ENCODE measurements around the gene DHDH.
"Not testable (repeated sequence)": the region's sequence is repeated elsewhere in the genome, so short reads cannot be mapped to it uniquely, and the experiment has no call there.

The DHDH gene

DNA sequence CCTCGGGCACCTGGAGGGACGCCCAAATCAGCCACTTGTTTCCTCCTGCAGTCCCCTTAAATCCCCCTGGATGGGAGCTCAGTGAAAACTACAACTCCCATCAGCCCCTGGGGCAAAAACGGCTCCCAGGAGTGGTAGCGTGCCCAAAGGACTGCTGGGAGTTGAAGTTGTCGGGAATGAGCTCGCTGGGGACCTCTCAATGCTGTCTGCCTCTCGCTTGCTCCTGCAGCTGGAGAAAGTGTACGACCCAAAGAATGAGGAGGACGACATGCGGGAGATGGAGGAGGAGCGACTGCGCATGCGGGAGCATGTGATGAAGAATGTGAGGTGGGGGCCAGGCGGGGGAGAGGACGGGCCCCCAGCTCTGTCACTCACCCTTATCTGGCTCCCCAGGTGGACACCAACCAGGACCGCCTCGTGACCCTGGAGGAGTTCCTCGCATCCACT lies 14.7 kb upstream of the DHDH start:
- no peak for DNase-seq

DNA sequence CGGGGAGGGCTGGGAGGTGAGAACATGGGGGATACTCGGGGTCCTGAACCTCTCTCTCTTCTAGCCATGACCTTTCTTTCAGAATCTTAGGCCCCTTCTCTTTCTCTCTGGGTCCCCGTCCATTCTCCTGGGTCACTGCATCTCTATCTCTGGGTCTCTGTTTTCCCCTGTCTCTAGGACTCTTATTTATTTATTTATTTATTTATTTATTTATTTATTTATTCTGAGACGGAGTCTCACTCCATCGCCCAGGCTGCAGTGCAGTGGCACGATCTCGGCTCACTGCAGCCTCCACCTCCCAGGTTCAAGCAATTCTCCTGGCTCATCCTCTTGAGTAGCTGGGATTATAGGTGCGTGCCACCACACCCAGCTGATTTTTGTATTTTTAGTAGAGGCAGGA lies 14.2 kb upstream of the DHDH start:
- not testable (repeated sequence) for DNase-seq

DNA sequence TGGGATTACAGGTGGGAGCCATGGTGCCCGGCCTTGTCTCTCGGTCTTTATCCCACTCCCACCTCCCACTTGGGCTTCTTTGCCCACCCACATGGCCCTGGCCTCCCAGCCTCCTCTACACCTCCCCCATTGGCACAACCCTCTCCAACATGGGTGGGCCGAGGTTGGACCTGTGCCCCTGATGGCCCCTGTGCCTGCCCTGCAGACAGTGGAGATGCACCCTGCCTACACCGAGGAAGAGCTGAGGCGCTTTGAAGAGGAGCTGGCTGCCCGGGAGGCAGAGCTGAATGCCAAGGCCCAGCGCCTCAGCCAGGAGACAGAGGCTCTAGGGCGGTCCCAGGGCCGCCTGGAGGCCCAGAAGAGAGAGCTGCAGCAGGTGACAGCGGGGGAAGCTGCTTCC lies 12.6 kb upstream of the DHDH start:
- DNase-seq = no peak

DNA sequence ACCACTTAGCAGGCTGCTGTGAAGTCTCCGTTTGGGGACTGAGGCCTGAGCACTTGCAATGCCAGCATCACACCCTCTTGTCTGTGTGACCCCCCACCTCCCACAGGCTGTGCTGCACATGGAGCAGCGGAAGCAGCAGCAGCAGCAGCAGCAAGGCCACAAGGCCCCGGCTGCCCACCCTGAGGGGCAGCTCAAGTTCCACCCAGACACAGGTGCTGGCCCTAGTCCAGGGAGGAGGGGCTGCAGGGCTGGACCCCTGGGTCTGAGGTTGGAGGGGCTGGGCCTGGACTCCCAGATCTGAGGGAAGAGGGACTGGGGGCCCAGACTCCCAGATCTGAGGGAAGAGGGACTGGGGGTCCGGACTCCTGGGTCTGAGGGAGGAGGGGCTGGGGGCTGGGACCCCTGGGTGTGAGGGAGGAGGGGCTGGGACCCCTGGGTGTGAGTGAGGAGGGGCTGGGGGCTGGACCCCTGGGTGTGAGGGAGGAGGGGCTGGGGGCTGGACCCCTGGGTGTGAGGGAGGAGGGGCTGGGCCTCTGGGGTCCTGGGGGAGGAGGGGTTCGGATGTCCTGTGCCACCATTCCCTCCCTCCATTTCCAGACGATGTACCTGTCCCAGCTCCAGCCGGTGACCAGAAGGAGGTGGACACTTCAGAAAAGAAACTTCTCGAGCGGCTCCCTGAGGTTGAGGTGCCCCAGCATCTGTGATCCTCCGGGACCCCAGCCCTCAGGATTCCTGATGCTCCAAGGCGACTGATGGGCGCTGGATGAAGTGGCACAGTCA lies 11.6 kb upstream of the DHDH start:
- no peak for DNase-seq

DNA sequence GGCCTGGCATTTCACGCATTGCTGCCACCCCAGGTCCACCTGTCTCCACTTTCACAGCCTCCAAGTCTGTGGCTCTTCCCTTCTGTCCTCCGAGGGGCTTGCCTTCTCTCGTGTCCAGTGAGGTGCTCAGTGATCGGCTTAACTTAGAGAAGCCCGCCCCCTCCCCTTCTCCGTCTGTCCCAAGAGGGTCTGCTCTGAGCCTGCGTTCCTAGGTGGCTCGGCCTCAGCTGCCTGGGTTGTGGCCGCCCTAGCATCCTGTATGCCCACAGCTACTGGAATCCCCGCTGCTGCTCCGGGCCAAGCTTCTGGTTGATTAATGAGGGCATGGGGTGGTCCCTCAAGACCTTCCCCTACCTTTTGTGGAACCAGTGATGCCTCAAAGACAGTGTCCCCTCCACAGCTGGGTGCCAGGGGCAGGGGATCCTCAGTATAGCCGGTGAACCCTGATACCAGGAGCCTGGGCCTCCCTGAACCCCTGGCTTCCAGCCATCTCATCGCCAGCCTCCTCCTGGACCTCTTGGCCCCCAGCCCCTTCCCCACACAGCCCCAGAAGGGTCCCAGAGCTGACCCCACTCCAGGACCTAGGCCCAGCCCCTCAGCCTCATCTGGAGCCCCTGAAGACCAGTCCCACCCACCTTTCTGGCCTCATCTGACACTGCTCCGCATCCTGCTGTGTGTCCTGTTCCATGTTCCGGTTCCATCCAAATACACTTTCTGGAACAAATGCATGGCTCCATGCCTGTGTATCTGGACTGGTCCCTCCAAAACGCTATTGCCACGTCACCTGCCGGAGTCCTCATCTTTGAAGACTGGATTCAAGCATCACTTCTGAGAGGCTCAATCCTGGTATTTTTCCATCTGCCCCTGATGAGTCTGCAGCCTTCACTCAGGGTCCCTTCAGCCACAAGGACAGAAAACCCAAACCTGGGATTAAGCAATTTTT lies 10.7 kb upstream of the DHDH start:
- DNase-seq = no peak

DNA sequence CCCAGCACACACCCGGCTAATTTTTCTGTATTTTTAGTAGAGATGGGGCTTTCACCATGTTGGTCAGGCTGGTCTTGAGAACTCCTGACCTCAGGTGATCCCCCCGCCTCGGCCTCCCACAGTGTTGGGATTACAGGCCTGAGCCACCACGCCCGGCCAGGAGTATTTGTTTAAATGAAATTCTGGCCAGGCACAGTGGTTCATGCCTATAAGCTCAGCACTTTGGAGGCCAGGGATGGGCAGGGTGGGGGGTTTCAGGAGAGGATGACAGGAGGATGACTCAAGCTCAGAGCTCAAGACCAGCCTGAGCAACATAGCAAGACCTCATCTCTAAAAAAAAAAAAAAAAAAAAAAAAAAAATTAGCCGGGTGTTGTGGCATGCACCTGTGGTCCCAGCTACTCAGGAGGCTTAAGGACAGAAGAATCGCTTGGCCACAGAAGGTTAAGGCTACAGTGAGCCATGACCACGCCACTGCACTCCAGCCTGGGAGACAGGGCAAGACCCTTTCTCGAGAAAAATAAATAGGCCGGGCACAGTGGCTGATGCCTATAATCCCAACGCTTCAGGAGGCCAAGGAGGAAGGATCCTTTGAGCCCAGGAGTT lies 8.2 kb upstream of the DHDH start:
- DNase-seq = no peak

DNA sequence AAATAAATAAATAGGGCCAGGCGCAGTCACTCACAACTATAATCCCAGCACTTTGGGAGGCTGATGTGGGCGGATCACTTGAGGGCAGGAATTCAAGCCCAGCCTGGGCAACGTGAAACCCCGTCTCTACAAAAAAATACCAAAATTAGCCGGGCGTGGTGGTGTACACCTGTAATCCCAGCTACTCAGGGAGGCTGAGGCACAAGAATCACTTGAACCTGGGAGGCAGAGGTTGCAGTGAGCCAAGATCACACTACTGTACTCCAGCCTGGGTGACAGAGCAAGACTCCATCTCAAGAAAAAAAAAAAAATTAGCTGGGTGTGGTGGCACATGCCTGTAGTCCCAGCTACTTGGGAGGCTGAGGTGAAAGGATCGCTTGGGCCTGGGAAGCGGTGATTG lies 7.6 kb upstream of the DHDH start:
- DNase-seq = not testable (repeated sequence)

DNA sequence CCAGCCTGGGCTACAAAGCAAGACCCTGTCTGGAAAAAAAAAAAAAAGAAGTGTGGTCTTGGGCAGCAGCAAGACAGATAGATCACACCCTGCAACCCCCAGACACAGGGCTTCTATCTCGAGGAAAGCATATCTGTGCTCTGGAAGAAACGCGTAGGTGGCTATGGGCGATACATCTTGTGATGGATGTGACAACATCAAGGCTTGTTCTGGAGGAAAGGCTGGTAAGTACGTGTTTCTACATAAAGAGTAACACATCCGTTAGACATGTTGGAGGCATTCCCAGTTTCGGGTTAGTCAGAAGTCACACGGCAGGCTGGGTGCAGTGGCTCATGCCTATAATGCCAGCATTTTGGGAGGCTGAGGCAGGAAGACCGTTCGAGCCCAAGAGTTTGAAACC lies 6.6 kb upstream of the DHDH start:
- no peak for DNase-seq

DNA sequence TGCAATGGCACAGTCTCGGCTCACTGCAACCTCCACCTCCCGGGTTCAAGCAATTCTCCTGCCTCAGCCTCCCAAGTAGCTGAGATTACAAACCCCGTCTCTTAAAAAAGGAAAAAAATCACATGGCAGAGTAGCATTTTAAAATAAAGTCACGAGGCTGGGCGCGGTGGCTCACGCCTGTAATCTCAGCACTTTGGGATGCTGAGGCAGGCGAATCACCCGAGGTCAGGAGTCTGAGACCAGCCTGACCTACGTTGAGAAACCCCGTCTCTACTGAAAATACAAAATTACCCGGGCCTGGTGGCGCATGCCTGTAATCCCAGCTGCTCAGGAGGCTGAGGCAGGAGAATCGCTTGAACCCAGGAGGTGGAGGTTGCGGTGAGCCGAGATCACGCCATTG lies 5.8 kb upstream of the DHDH start:
- not testable (repeated sequence) for DNase-seq

DNA sequence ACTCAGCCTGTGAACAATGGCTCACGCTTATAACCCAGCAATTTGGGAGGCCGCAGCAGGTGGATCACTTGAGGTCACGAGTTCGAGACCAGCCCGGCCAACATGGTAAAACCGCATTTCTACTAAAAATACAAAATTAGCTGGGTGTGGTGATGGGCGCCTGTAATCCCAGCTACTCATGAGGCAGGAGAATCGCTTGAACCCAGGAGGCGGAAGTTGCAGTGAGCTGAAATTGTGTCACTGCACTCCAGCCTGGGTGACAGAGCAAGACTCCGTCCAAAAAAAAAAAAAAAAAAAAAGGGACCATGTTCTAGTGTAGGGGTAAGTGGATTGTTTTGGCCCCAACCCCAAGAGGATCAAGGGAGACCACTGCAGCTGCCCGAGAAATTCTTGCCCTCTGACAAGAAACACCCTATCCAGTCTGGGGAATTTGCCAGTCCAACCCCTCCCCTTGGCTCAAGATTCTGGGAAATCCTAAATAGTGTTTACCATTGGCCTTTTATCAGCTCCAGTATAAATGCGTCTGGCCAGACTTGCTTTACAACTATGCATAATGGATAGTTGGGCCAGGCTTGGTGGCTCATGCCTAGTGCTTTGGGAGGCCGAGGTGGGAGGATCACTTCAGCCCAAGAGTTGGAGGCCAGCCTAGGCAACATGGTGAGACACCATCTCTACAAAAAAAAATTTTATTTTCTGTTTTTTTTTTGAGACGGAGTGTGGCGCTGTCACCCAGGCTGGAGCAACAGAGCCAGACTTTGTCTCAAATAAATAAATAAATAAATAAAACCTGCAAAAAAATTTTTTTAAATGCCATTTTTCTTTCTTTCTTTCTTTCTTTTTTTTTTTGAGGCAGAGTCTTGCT lies 5.1 kb upstream of the DHDH start:
- no peak for DNase-seq

DNA sequence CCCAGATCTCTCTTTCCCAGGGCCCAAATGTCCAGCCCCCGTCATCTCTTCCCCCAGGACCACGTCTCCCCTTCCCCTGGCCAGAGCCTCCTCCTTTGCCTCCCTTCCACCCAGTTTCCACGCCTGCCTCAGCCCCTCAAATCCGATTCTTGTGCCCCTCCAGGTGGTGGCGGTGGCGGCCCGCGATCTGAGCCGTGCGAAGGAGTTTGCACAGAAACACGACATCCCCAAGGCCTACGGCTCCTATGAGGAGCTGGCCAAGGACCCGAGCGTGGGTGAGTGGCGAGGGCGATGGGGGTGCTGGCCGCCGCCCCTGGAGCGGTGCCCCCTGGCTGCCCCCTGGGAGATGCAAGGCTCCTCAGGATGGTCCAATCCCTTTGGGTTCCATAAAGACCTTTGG lies 1.3 kb downstream of the DHDH start:
- DNase-seq = no peak

DNA sequence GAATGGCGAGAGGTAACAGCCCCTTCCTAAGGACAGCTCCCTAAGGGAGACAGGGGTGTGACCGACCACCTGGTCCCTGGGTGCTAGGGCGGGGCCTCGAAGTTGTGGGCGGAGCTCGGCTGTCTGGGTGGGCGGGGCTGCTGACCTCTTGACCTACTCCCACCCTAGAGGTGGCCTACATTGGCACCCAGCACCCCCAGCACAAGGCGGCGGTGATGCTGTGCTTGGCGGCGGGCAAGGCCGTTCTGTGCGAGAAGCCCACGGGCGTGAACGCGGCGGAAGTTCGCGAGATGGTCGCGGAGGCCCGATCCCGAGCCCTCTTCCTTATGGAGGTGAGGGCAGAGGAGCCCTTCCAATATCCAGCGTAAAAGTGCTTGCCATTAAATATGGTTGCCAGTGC lies 2.4 kb downstream of the DHDH start:
- DNase-seq = no peak

DNA sequence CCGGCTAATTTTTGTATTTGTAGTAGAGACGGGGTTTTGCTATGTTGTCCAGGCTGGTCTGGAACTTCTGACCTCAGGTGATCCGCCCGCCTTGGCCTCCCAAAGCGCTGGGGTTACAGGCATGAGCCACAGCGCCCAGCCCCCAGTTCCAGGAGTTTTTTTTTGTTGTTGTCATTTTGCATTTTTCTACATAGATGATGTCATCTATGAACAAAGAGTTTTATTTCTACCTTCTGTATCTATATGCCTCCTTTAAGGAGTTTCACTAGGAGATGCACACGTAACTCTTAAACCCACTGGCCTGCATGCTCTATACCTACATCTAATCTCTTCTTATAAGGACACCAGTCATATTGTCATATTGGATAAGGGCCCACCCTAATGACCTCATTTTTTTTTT lies 4.8 kb downstream of the DHDH start:
- DNase-seq = no peak

DNA sequence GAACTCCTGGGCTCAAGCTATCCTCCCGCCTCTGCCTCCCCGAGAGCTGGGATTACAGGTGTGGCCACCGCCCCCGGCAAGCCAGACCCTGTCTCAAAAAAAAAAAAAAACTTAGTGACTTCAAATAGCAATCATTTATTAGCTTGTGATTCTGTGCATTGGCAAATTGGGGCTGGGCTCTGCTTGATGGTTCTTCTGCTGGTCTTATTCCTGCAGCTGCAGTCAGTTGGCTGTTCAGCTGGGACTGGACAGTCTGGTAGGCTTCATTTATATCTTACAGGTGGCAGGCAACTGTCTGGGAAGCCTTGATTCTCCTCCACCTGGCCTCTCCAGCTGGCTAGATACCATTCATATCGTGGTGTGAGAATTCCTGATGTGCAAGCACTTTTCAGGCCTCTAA lies 7.4 kb downstream of the DHDH start:
- no peak for DNase-seq

DNA sequence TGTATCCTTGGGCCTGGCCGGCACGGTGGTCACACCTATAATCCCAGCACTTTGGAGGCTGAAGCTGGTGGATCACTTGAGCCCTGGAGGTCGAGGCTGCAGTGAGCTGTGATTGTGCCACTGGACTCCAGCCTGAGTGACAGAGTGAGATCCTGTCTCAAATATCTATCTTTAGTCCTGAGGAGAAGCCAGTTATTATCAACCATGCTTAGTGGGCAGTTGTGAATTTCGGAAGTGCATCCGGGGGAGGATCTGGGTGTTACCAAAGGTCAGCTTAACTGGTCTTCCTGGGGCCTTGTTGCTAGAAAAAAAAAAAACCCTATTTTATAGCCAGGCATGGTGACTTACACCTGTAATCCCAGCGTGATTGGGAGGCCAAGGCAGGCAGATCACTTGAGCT lies 9.6 kb downstream of the DHDH start:
- no peak for DNase-seq

DNA sequence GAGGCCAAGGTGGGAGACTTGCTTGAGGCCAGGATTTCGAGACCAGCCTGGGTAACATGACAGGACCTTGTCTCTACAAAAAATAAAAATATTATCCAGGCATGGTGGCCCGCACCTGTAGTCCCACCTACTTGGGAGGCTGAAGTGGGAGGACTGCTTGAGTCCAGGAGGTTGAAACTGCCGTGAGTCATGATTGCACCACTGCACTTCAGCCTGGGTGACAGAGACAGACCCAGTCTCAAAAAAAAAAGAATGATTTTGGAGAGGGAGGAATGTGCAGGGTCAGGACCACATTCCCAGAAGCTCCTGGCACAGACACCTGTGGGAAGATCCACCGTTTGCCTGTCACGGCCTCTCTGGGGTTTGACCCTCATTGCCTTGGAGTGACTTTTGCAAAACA lies 11.9 kb downstream of the DHDH start:
- no peak for DNase-seq

DNA sequence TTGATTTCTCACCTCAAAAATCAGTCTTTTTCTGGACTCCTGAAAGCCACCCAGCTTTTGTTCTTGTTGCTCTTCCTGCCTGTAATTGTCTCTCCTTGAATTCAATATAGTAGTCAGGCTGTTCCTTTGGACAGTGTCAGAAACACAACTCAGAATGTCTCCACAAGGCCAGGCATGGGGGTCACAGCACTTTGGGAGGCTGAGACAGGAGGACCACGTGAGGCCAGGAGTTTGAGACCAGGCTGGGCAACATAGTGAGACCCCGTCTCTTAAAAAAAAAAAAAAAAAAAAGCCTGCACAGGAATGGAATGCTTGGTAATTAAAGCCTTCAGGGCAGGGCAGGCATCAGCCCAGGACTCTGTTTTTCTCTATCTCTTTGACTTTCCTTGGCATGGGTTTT lies 12.3 kb downstream of the DHDH start:
- no peak for DNase-seq

DNA sequence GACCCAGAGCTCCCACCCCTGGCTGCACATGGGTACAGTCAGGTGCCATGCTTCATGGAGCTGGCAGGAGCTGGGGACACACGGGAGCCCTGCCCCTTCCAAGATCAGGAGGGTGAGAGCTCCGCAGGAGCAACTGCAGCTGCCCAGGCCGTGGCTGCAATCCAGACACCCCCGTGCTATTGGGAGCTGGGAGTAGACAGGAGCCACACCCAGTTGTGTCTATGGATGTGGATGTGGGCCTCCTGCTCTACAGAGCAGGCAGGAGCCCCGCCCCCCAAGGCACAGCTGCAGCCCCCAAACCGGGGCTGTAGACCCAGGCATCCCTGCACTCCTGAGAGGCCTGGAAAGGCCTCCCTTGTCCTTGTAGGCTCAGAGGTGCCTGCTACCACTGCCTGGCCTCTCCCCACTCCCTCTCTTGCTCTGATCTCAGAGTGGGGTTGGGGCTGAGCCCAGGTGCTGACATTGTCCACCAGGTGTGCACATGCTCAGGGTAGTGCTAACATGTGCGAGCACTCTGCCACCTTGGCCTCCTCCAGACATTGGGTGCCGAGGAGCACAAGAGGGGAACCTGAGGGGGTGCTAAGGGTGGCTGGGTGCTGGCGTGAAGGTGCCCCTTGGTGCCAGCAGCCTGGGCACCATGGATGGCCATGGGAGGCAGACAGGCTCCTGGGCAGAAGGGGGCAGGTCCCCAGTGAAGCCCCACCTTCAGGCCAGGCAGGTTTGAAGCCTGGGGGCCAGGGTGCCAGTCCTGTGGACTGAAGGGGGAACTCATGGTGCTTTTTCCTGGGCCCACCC lies 13.2 kb downstream of the DHDH start:
- DNase-seq = no peak

DNA sequence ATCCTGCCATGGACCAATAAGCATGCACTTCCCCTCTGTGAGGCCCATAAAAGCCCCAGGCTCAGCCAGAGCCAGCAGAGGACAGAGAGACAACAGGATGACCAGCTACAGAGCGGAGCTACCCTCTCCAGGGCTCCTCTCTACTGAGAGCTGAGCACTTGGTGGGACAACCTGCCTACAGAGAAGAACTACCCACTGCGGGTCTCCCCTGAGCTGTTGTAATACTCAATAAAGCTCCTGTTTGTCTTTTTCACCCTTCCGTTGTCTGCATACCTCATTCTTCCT lies 13.7 kb downstream of the DHDH start:
- DNase-seq = no peak

DNA sequence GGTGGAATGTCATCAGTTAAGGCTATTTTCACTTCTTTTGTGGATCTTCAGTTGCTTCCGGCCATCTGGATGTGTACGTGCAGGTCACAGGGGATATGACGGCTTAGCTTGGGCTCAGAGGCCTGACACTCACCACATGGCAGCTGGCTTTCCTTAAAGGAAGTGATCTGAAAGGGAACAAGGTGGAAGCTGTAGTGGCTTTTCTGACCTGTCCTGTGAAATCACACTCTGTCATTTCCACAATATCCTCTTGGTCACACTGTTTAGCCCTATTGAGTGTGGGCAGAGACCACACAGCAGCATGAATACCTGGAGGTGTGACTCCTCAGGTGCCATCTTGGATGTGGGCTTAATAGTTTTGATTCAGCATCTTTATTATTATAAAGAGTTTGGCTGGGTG lies 16.7 kb downstream of the DHDH start:
- DNase-seq = no peak

DNA sequence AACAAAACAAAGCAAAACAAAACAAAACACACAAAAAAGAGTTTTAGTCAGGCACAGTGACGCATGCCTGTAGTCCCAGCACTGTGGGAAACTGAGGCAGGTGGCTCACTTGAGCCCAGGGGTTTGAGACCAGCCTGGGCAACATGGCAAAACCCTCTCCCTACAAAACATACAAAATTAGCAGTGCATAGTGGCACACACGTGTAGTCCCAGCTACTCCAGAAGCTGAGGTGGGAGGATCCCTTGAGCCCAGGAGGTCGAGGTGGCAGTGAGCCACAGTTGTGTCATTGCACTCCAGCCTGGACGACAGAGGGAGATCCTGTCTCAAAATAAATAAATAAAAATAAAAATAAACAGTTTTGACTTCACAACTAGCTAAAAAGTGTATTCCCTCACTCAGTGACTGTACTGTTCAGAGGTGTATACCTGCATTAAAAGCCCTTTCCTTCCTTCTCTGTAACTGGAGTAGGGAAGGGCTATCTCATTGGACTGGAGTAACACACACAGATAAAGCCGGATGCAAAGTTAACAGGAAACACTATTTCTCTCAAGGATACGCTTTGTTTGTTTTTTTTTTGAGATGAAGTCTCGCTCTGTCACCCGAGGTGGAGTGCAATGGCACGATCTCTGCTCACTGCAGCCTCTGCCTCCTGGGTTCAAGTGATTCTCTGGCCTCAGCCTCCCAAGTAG lies 17.5 kb downstream of the DHDH start:
- DNase-seq = no peak

DNA sequence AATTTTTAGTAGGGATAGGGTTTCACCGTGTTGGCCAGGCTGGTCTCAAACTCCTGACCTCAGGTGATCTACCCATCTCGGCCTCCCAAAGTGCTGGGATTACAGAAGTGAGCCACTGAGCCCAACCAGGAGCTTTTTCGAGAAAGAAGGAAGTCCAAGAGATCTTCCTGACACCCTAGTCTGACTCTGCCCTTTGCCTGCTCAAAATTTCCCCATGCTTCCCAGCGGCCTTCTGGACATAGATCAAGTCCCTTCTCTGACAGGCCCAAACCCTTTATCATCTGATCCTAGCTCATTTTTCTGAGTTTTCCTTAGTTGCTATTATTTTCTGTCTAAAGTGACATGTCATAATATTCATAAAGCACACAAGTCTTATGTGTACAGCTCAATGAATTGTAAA lies 19.6 kb downstream of the DHDH start:
- no peak for DNase-seq

Measured in NCI-H1417 treated with DMSO at 0.1 percent for 48 hours (cell line).